Measurements from ENCODE around the gene NGB. TPM values are rescaled to one million over a fixed set of nuclear protein-coding genes. Genes with fewer than 3 reads are reported as not detected.

NGB gene
- total and polyA plus RNA-seq, 2 experiments from 2014 or later, result not detected

GRCh38 chr14:77266336-77266735 lies 4.7 kb downstream of the NGB start:
- H3K27me3 ChIP-seq, result peaks cover 33% of the 10 kb centered on the region
- H3K4me1 ChIP-seq (ENCODE audit: insufficient read depth), result peaks cover 4% of the 10 kb centered on the region
- H3K9me3 ChIP-seq (ENCODE audit: low read depth), result no peaks in the 10 kb centered on the region
- no peaks in the 10 kb centered on the region for H4K20me1 ChIP-seq (ENCODE audit: insufficient read depth, poor library complexity, severe bottlenecking)
- H2AFZ ChIP-seq, result no peak overlapping the region
- no peak overlapping the region for H3K4me2 ChIP-seq
- no peak overlapping the region for H3K4me3 ChIP-seq
- no peak for DNase-seq (ENCODE audit: low spot score)
- no peaks in the 10 kb centered on the region for H3K9me2 ChIP-seq (replicated peaks; ENCODE audit: insufficient read depth)
- H3K27ac ChIP-seq, result no peak overlapping the region
- H3K79me2 ChIP-seq, result no peaks in the 10 kb centered on the region
- H3K36me3 ChIP-seq (replicated peaks; ENCODE audit: insufficient read depth, low read depth), result no peaks in the 10 kb centered on the region
- no peak for TF ChIP-seq CTCF (IDR thresholded peaks at IDR 0.05; ENCODE audit: poor library complexity)
- TF ChIP-seq EZH2phosphoT487 (IDR thresholded peaks at IDR 0.05; ENCODE audit: low read depth, severe bottlenecking, unreplicated experiment), result no peak
- 93% methylated on average over 8 of the region's 8 CpGs for WGBS (ENCODE audit: low lambda C conversion rate, missing lambda C conversion rate)

GRCh38 chr14:77265561-77266335 lies 5.3 kb downstream of the NGB start:
- no peak overlapping the region for H3K27ac ChIP-seq
- H3K27me3 ChIP-seq, result peaks cover 27% of the 10 kb centered on the region
- H3K4me1 ChIP-seq (ENCODE audit: insufficient read depth), result peaks cover 2% of the 10 kb centered on the region
- no peak for TF ChIP-seq EZH2phosphoT487 (IDR thresholded peaks at IDR 0.05; ENCODE audit: low read depth, severe bottlenecking, unreplicated experiment)
- no peak for TF ChIP-seq EZH2 (IDR thresholded peaks at IDR 0.05; ENCODE audit: borderline replicate concordance)
- no peak for TF ChIP-seq CTCF (IDR thresholded peaks at IDR 0.05; ENCODE audit: poor library complexity)
- no peak overlapping the region for H2AFZ ChIP-seq
- H3K36me3 ChIP-seq (replicated peaks; ENCODE audit: insufficient read depth, low read depth), result no peaks in the 10 kb centered on the region
- no peak overlapping the region for H3K4me3 ChIP-seq
- no peaks in the 10 kb centered on the region for H3K9me3 ChIP-seq (ENCODE audit: low read depth)
- no peaks in the 10 kb centered on the region for H3K9me2 ChIP-seq (replicated peaks; ENCODE audit: insufficient read depth)
- H4K20me1 ChIP-seq (ENCODE audit: insufficient read depth, poor library complexity, severe bottlenecking), result no peaks in the 10 kb centered on the region
- DNase-seq (ENCODE audit: low spot score), result no peak
- H3K4me2 ChIP-seq, result no peak overlapping the region
- 89% methylated on average over 16 of the region's 16 CpGs for WGBS (ENCODE audit: low lambda C conversion rate, missing lambda C conversion rate)
- H3K79me2 ChIP-seq, result no peaks in the 10 kb centered on the region

GRCh38 chr14:77265187-77265515 lies 5.9 kb downstream of the NGB start:
- Histone ChIP-seq H3K4me3 (no peak overlapping the region), H3K27me3 (peaks cover 21% of the 10 kb centered on the region), H4K20me1 (ENCODE audit: insufficient read depth, poor library complexity, severe bottlenecking) (no peaks in the 10 kb centered on the region), H3K4me1 (ENCODE audit: insufficient read depth) (no peaks in the 10 kb centered on the region), H3K4me2 (no peak overlapping the region), H3K27ac (no peak overlapping the region), H3K9me2 (replicated peaks; ENCODE audit: insufficient read depth) (no peaks in the 10 kb centered on the region), H2AFZ (no peak overlapping the region), H3K9me3 (ENCODE audit: low read depth) (no peaks in the 10 kb centered on the region), H3K79me2 (no peaks in the 10 kb centered on the region), H3K36me3 (replicated peaks; ENCODE audit: insufficient read depth, low read depth) (no peaks in the 10 kb centered on the region)
- no peak for DNase-seq (ENCODE audit: low spot score)
- TF ChIP-seq EZH2phosphoT487 (IDR thresholded peaks at IDR 0.05; ENCODE audit: low read depth, severe bottlenecking, unreplicated experiment) (no peak), EZH2 (IDR thresholded peaks at IDR 0.05; ENCODE audit: borderline replicate concordance) (no peak), CTCF (IDR thresholded peaks at IDR 0.05; ENCODE audit: poor library complexity) (no peak)
- 81% methylated on average over 2 of the region's 2 CpGs for WGBS (ENCODE audit: low lambda C conversion rate, missing lambda C conversion rate)
